ENCODE measurements around the gene BCAS3.

DNA sequence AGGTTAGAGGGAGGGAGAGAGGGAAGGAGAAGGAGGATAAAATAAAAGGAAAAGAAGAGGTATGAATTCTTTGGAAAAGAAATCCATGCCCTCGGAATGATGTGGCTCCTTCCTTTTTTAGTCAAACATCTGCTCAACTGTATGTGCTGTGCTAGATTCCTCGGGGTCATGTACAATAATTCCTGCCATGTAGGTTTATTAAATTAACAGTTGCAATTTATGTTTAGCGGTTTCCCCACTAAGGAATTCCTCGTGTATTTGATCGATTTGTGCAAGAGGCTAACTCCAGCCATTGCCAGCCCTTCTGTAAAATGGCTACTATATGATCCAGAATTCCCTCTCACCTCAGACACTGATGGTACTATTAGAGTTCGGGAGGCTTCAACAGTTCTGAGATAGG is 639.0 kb downstream of the BCAS3 start:
- TF ChIP-seq, protein P1, sequence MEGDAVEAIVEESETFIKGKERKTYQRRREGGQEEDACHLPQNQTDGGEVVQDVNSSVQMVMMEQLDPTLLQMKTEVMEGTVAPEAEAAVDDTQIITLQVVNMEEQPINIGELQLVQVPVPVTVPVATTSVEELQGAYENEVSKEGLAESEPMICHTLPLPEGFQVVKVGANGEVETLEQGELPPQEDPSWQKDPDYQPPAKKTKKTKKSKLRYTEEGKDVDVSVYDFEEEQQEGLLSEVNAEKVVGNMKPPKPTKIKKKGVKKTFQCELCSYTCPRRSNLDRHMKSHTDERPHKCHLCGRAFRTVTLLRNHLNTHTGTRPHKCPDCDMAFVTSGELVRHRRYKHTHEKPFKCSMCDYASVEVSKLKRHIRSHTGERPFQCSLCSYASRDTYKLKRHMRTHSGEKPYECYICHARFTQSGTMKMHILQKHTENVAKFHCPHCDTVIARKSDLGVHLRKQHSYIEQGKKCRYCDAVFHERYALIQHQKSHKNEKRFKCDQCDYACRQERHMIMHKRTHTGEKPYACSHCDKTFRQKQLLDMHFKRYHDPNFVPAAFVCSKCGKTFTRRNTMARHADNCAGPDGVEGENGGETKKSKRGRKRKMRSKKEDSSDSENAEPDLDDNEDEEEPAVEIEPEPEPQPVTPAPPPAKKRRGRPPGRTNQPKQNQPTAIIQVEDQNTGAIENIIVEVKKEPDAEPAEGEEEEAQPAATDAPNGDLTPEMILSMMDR (IDR thresholded peaks at IDR 0.05; ENCODE audit: low read depth, low read length, missing input control) = no peak
- no peak for TF ChIP-seq JUND (IDR thresholded peaks at IDR 0.05)
- TF ChIP-seq, protein P2, sequence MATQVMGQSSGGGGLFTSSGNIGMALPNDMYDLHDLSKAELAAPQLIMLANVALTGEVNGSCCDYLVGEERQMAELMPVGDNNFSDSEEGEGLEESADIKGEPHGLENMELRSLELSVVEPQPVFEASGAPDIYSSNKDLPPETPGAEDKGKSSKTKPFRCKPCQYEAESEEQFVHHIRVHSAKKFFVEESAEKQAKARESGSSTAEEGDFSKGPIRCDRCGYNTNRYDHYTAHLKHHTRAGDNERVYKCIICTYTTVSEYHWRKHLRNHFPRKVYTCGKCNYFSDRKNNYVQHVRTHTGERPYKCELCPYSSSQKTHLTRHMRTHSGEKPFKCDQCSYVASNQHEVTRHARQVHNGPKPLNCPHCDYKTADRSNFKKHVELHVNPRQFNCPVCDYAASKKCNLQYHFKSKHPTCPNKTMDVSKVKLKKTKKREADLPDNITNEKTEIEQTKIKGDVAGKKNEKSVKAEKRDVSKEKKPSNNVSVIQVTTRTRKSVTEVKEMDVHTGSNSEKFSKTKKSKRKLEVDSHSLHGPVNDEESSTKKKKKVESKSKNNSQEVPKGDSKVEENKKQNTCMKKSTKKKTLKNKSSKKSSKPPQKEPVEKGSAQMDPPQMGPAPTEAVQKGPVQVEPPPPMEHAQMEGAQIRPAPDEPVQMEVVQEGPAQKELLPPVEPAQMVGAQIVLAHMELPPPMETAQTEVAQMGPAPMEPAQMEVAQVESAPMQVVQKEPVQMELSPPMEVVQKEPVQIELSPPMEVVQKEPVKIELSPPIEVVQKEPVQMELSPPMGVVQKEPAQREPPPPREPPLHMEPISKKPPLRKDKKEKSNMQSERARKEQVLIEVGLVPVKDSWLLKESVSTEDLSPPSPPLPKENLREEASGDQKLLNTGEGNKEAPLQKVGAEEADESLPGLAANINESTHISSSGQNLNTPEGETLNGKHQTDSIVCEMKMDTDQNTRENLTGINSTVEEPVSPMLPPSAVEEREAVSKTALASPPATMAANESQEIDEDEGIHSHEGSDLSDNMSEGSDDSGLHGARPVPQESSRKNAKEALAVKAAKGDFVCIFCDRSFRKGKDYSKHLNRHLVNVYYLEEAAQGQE (IDR thresholded peaks at IDR 0.05) = no peak
